C4-2B (cell line): ENCODE data around the gene NLRP4.

ENCODE experiments used
- H3K27ac ChIP-seq: fragments of 450-650 bp; 2 replicates; pipeline ENCODE4 v1.5.1; 2017
- CTCF ChIP-seq: fragments of 450-650 bp; conservative IDR thresholded peaks from 2 replicates; pipeline ENCODE4 v1.5.1; 2017; ENCODE audit warnings: mild to moderate bottlenecking
- ZFX ChIP-seq: fragments of 450-650 bp; IDR thresholded peaks from 2 replicates; pipeline ENCODE4 v1.6.1; 2017

NLRP4 gene

GRCh38 chr19:55838906-55839305 is 2.6 kb downstream of the NLRP4 start:
- H3K27ac ChIP-seq = no peak overlapping the region
- TF ChIP-seq CTCF (no peak), ZFX (no peak)

GRCh38 chr19:55855160-55855559 is 18.8 kb downstream of the NLRP4 start:
- no peak overlapping the region for H3K27ac ChIP-seq
- no peak for TF ChIP-seq CTCF
- TF ChIP-seq ZFX = no peak

- H3K27ac ChIP-seq = no peak overlapping the region
These were observed 20.8 kb downstream of the NLRP4 start for GRCh38 chr19:55857149-55857548.

GRCh38 chr19:55857974-55858373 is 21.6 kb downstream of the NLRP4 start:
- H3K27ac ChIP-seq = no peak overlapping the region
- TF ChIP-seq ZFX = no peak
- TF ChIP-seq CTCF = no peak

More at GRCh38 chr19:55857149-55857548, 20.8 kb downstream of the NLRP4 start:
- TF ChIP-seq CTCF (no peak), ZFX (no peak)

- TF ChIP-seq CTCF (no peak), ZFX (no peak)
- no peak overlapping the region for H3K27ac ChIP-seq
These were observed 22.1 kb downstream of the NLRP4 start for GRCh38 chr19:55858401-55858800.

GRCh38 chr19:55858969-55859368 is 22.6 kb downstream of the NLRP4 start:
- TF ChIP-seq CTCF = no peak
- no peak for TF ChIP-seq ZFX
- no peak overlapping the region for H3K27ac ChIP-seq

- no peak overlapping the region for H3K27ac ChIP-seq
- TF ChIP-seq ZFX (no peak), CTCF (no peak)
These were observed 30.2 kb downstream of the NLRP4 start for GRCh38 chr19:55866521-55866920.

- no peak overlapping the region for H3K27ac ChIP-seq
- TF ChIP-seq CTCF = no peak
- TF ChIP-seq ZFX = no peak
These were observed 30.8 kb downstream of the NLRP4 start for GRCh38 chr19:55867101-55867500.
